ENCODE data around the gene OAF.
"Not testable (repeated sequence)": the region's sequence is repeated elsewhere in the genome, so short reads cannot be mapped to it uniquely, and the experiment has no call there.

OAF gene

DNA sequence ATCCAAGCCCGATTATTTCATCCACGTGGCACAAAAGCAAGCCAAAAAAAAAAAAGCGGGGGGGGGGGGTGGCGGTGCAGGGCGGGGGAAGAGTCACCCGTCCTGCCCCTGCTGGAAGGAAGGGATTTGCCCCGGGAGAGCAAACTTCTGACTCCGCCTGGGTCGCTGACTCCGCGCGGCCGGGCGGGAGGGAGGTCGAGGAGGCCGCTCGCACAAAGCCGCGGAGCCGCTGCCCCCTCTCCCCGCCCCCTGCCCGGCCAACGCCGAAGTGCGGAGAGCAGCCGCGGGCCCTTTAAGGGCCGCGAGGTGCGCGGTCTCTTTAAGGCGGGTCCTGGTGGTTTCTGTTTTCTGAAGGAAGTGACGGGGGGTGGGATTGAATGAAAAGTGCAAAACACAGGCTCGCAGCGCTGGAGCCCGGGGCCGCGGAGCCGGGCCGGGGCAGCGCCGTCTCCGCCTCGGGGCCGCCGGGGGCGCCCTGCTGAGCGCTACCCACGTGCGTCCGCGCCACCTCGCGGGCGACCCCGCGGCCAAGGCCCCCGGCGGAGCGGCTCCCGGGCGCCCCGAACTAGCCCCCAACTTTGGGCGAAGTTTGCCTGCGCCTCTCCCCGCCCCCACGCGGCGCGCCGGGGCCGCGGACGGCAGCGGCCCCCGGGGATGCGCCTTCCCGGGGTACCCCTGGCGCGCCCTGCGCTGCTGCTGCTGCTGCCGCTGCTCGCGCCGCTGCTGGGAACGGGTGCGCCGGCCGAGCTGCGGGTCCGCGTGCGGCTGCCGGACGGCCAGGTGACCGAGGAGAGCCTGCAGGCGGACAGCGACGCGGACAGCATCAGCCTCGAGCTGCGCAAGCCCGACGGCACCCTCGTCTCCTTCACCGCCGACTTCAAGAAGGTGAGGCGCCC is at the start of gene OAF:
OAF (plus strand) TSS at position 407 of the 896 bp plus-strand sequence; CDS start at position 655, 248 bp downstream.
- DNase-seq = no peak

DNA sequence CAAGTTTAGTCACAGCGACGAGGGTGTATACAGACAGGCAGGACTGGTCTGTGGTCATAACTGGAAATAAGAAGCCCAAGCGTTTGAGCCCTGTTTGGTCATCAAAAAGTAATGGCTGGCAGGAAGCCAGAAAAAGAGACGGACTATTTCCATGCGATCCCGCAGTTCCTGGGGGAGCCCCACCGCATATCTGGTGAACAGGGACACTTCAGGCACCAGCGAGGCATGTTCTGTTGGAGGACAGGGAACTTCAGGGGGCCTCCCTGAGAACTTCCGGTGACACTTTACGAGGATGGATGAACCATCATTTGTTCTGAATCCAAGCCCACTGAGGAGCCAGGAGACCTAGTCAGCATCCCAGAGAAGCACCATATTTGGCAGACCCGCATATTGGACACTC is 43.2 kb upstream of the OAF start:
- DNase-seq = no peak

DNA sequence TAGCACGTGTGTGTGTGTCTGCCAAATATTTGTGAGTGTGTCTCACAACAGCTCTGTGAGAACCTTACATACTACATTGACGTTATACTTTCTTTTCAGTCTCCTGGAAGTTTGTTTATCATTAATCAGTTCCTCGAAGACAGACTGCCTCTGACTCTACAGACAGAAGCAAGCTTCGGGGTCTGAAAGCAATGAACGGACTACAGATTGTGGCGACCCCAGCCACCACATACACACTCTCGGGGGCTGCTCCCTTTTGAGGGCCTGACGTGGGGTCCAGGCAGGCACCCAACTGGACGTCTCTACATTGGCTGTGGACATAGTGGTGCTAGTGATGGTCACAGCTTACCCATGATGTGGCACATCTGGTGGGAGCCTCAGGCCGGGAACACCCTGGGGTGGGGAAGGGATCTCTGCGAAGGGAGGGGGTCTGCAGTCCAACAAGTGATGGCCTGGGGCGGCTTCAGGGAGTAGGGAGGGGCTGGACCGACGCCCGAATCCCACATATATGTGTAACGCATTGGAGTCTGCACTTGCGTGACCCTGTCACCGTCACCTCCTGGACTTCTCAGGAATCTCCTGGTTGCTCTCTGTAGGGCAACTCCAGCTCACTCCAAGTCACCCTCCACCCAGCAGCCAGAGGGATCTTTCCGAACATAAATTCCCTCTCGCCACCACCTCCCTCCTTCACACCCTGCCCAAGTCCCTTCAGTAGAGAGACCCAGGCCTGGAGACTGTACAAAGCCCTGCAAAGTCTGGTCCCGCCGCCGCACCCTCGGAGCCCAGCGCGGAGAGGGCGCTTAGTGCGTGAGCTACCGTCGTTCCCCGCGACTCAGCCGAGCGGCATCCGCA is 42.5 kb upstream of the OAF start:
- DNase-seq = no peak

GRCh38 chr11:120168960-120169681 is 41.7 kb upstream of the OAF start:
- no peak for DNase-seq

- no peak for DNase-seq
These were observed 40.7 kb upstream of the OAF start for GRCh38 chr11:120169981-120170698.

DNA sequence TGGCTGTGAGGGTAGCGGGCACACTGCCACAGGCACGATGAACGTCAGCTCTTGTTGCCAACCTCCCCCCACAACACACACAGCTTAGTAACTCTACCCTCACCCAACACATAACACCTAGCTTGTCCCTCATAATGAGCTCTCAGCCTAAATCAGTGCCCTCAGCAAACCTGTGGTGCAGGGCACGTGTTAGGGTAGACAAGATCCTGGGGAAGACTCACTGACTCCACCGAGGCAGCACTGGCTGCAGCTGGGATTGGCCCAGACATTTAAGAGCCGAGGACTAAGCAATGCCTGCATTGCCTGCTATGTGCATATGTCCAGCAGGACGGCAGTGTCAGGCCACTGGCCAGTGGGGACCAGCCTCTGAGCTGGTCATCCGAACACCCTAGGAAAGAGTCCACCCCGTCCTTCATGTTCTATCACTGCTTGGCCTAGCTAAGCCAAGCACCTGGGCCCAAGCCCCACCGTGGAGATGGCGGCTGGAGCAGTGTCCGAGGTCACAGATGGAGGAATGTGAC is 40.0 kb upstream of the OAF start:
- no peak for DNase-seq

DNA sequence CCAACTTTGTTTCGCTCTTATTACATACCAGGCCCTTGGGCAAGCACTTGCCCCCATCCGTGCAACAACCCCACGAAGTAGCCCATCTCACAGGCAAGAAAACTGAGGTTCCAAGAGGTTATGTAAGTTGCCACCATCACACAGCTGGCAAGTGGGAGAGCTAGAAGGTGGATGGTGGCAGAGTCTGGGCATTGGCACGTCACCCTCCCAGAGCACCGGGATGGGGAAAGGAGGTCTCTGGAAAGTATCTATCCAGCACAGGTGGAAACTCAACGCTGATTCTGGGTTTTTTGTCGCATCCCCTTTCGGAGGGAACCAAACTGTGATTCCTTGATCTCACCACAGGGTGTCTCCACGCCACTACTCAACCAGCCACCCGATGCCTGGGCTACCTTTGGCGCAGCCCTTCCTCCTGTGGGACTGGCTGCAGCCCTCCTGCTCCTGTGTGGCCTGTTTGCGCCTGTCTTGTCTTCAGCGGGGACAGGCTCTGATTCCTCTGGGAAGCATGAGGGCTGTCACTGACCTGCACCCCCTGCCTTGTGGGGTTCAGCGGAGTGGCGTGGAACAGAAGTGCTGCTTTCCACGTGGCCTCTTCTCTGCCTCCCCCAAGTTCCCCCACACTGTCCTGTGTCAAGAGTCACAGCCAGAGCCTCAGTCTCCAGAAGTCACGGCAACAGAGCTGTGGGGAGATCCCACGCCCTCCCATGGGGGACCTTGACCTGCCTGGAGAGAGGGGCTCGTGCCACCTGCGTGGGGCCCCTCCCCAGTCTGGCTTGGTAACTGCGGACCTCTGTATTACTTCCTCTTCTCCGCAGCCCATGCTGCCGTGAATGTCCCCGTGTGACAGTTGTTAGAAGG is 38.5 kb upstream of the OAF start:
- DNase-seq = no peak

DNA sequence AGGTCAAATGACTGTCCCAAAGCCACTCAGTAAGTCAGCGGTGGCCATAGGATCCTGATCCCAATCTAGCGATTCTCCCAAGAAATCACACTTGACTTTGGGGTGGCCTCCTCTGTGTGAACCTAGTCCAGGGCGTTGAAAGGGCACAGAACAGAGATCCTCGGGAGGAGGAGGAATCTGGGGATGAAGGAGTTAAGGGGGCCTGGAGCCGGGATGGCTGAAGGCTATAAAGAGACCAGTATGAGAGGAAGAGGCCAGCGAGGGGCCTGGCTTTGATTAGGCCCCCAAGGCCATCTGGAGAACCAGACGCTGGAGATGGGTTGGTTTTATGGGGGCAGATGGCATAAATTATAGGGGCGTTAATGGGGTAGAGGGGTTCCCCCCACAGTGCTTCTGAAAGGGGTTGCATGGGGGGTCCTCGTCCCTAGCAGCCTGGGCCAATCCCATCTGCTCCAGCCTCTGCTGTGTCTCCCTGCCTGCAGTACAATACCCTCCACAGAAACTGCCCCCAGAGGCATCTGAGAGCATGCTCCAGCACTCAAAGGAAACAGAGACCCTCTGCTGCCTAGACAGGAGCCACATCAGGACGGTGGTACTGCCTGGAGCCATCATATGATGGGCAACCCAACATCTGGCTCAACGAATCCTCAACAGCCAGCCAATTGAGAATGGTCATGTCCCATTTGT is 37.7 kb upstream of the OAF start:
- DNase-seq = no peak

DNA sequence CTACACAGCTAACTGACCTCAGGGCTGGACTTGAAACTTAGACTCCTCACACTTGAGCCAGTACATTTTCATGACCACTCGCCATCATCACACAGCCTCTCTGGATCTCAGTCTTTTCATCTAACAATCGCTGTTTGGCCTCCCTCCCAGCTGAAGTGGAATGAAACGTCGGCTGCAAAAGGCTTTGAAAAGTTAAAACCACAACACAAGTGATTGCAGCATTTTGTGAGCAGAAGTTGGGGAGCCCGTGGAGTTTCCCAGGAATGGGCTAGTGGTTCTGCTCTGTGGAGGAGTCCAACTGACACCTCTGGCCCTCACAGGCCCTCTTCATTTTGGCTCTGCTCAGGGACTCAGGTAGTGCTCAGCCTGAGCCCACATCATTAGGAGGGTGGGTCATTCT is 37.0 kb upstream of the OAF start:
- DNase-seq = no peak

DNA sequence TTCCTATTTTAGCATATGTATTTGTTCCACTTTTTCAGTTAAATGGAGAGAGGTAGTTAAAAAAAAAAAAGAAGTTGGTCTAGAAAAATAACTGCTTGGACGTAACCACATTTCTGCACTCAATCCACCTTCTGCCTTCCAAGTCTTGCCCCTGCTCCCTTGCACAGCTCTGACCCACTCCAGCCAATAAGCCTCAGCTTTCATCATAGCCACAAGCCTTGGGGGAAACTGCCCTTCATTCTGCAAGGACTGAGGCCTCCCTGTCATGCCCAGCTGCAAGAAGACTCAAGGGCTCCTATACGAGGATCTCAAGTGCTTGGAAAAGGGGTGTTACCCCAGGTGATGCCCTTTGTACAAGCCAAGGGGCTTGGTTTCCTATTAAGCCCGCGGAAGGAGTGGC is 36.0 kb upstream of the OAF start:
- DNase-seq = no peak

DNA sequence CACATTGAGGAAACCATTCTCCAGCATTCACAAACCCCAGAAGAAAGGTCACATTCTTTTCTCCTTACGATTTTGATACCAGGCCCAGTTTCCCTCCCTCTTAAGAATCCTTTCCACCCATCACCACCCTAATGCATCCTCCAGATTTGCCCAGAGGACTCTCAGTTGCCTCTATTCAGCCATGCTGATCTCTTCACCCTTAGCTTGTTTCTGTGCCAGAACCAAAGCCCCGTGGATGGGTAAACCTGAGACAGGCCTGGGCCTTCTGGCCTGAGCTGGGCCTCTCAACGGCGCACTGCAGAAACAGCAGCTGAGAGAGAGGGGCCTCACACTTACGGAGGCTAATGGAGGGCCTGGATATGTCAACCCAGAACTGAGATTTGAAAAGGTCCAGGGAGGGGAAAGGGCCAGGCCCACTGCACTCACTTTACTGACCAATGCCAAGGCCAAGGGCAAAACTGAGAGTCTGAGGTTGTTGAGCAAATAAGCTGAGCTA is 32.2 kb upstream of the OAF start:
- DNase-seq = no peak

- DNase-seq = no peak
These were observed 31.7 kb upstream of the OAF start for GRCh38 chr11:120179057-120179672.

DNA sequence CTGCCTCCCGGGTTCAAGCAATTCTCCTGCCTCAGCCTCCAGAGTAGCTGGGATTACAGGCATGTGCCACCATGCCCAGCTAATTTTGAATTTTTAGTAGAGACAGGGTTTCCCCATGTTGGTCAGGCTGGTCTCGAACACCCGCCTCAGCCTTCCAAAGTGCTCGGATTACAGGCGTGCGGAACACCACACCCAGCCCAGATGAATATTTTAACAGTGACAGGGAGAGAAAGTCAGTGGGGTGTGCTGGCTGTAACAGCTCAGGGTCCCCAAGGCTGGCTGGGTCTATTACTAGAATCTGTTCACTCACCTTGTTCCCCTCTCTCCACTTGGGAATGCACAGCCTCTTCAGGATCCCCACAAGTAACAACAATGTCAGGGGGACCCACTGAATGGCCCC is 30.8 kb upstream of the OAF start:
- not testable (repeated sequence) for DNase-seq

GRCh38 chr11:120180551-120181232 is 30.1 kb upstream of the OAF start:
- DNase-seq = no peak

- DNase-seq = no peak
These were observed 29.4 kb upstream of the OAF start for GRCh38 chr11:120181376-120181975.

- DNase-seq = no peak
These were observed 28.5 kb upstream of the OAF start for GRCh38 chr11:120182372-120182771.

GRCh38 chr11:120182790-120183491 is 27.9 kb upstream of the OAF start:
- DNase-seq = no peak

- DNase-seq = no peak
These were observed 27.1 kb upstream of the OAF start for GRCh38 chr11:120183701-120184141.

Data from SIG-M5 (cell line).